K562 (cell line): ENCODE measurements around the gene ZEB2. TPM values are rescaled to one million over a fixed set of nuclear protein-coding genes. Genes with fewer than 3 reads are reported as not detected.

Source experiments
- CHD1 ChIP-seq: fragments of 200-600 bp; sonication (generic); IDR thresholded peaks from one replicate; pipeline ENCODE4 v1.6.1; 2012; ENCODE audit warnings: mild to moderate bottlenecking, moderate library complexity, low read length, inconsistent platforms
- ELF1 ChIP-seq: fragments of 200-800 bp; sonication (Bioruptor generic); IDR thresholded peaks from 2 replicates; pipeline ENCODE4 v1.6.1; 2016; ENCODE audit warnings: missing genetic modification characterization, missing compliant biosample characterization
- ELF4 ChIP-seq: fragments of 450-650 bp; formaldehyde crosslinking; IDR thresholded peaks from 2 replicates; pipeline ENCODE4 v1.4.0; 2022; ENCODE audit warnings: missing genetic modification characterization
- GMEB1 ChIP-seq: fragments of 250-450 bp; sonication (Bioruptor Pico); IDR thresholded peaks from 2 replicates; pipeline ENCODE4 v1.4.0; 2020; ENCODE audit warnings: mild to moderate bottlenecking
- HNRNPH1 ChIP-seq: fragments of 200-400 bp; formaldehyde crosslinking; optimal IDR thresholded peaks from 2 replicates; pipeline ENCODE3; 2017; ENCODE audit warnings: low read depth, mild to moderate bottlenecking, low read length, moderate library complexity
- KDM2B ChIP-seq: fragments of 250-450 bp; sonication (Bioruptor Pico); IDR thresholded peaks from 2 replicates; pipeline ENCODE4 v1.8.0; 2021; ENCODE audit warnings: mild to moderate bottlenecking, moderate library complexity
- KDM4B ChIP-seq, 2 experiments: fragments of 450-650 bp in 1 of 2; sonication (generic) in 1 of 2; IDR thresholded peaks; 2 replicates each; pipeline ENCODE4 v1.6.1; 2016 to 2017; ENCODE audit warnings: borderline replicate concordance in 2 of 2, antibody characterized with exemption in 1 of 2, low read depth in 1 of 2, mild to moderate bottlenecking in 1 of 2
- NFE2 ChIP-seq: IDR thresholded peaks from 2 replicates; pipeline ENCODE4 v1.6.1; 2014; ENCODE audit warnings: antibody characterized with exemption, low read depth
- NRF1 ChIP-seq, 2 experiments: fragments of 450-650 bp; IDR thresholded peaks in 1 of 2; conservative IDR thresholded peaks in 1 of 2; 2 replicates each; pipeline ENCODE4 v1.6.1; 2014; ENCODE audit warnings: mild to moderate bottlenecking in 2 of 2
- PPARD ChIP-seq: fragments of 250-450 bp; sonication (Bioruptor Pico); IDR thresholded peaks from 2 replicates; pipeline ENCODE4 v1.8.0; 2022; ENCODE audit warnings: inconsistent platforms, mild to moderate bottlenecking, moderate library complexity
- TBP ChIP-seq: optimal IDR thresholded peaks from 2 replicates; pipeline ENCODE3; 2011; ENCODE audit warnings: low read depth, low read length, improper control_type of control experiment
- TGIF2 ChIP-seq: sonication (generic); formaldehyde crosslinking; IDR thresholded peaks from 2 replicates; pipeline ENCODE4 v1.8.1; 2022; ENCODE audit warnings: mild to moderate bottlenecking, missing genetic modification reagents, moderate library complexity
- ZBTB8A ChIP-seq: fragments of 450-650 bp; IDR thresholded peaks from 2 replicates; pipeline ENCODE4 v1.6.1; 2018; ENCODE audit warnings: mild to moderate bottlenecking, moderate library complexity; ENCODE audit not compliant: partially characterized antibody
- ZNF124 ChIP-seq: sonication (generic); formaldehyde crosslinking; IDR thresholded peaks from 2 replicates; pipeline ENCODE4 v1.8.1; 2022; ENCODE audit warnings: missing genetic modification reagents
- ZNF586 ChIP-seq: fragments of 450-650 bp; formaldehyde crosslinking; conservative IDR thresholded peaks from 2 replicates; pipeline ENCODE4 v1.4.0; 2020; ENCODE audit warnings: mild to moderate bottlenecking, moderate library complexity
- ZNF766 ChIP-seq: fragments of 200-800 bp; sonication (Bioruptor generic); conservative IDR thresholded peaks from 2 replicates; pipeline ENCODE4 v1.6.1; 2016; ENCODE audit warnings: missing genetic modification characterization, missing compliant biosample characterization
- ZNF778 ChIP-seq: fragments of 450-650 bp; formaldehyde crosslinking; IDR thresholded peaks from 2 replicates; pipeline ENCODE4 v1.4.0; 2020; ENCODE audit warnings: mild to moderate bottlenecking, moderate library complexity
- polyA plus RNA-seq, 8 experiments: library from polyadenylated mRNA; depleted of rRNA in 4 of 8; stranded (reverse) in 5 of 8; unstranded in 3 of 8; fragments of >200 nt; fragmentation: Nextera tagmentation in 2 of 8; fragmentation: Illumina TruSeq in 1 of 8; extraction: Ambion mirVana in 2 of 8; extraction: Trizol in 1 of 8; gene quantifications; 2 replicates each; pipeline versions ENCODE4 v1.2.1 to v1.2.3, GENCODE V29; 2011 to 2014; ENCODE audit warnings: inconsistent platforms in 1 of 8, missing spikeins in 1 of 8
- total RNA-seq, 7 experiments: library from RNA; depleted of rRNA in 6 of 7; stranded (reverse); fragments of >200 nt in 6 of 7; fragmentation: Illumina TruSeq in 2 of 7; extraction: Trizol in 2 of 7; gene quantifications; 2 replicates each; pipeline versions ENCODE4 v1.2.1 to v1.2.3, GENCODE V29; 2011 to 2021; ENCODE audit warnings: low replicate concordance in 1 of 7
- TF ChIP-seq, protein P1 (sequence below): fragments of 250-450 bp; sonication (Bioruptor Pico); IDR thresholded peaks from 2 replicates; pipeline ENCODE4 v1.5.1; 2021; ENCODE audit warnings: mild to moderate bottlenecking
- TF ChIP-seq, protein P2 (sequence below): fragments of 450-650 bp; formaldehyde crosslinking; IDR thresholded peaks from 2 replicates; pipeline ENCODE4 v1.4.0; 2020; ENCODE audit warnings: mild to moderate bottlenecking, moderate library complexity
- TF ChIP-seq, protein P3 (sequence below): fragments of 450-650 bp; conservative IDR thresholded peaks from 2 replicates; pipeline ENCODE4 v1.6.1; 2016; ENCODE audit warnings: missing genetic modification characterization, low read depth, mild to moderate bottlenecking, control low read depth, missing compliant biosample characterization

The ZEB2 gene
- total and polyA plus RNA-seq, 9 of the 15 experiments (the other 6 are each of a cell fraction or from before 2014, with no cell fraction given): 15.1 to 113 (median 72.3) TPM

GRCh38 chr2:144519597-144519933 is 354 bp downstream of the ZEB2 start (continued):
- TF ChIP-seq GMEB1 (CRISPR knock-in tag) (no peak), ELF1 (tag) (no peak), TBP (no peak), ELF4 (CRISPR knock-in tag) (0 out of 2 replicates have a peak, but pooled peaks have one; percentile 15), ZBTB8A (no peak), NRF1 (conservative IDR thresholded peaks at IDR 0.05 in 1 of 2, IDR thresholded peaks at IDR 0.05 in 1 of 2) (no peak), KDM4B (IDR thresholded peaks at IDR 0.05; ENCODE audit: borderline replicate concordance in 2 of 2, low read depth in 1 of 2) (no peak), ZNF586 (CRISPR knock-in tag) (0 out of 2 replicates have a peak, but pooled peaks have one; percentile 8), ZNF766 (CRISPR knock-in tag) (no peak), PPARD (CRISPR knock-in tag) (no peak), HNRNPH1 (no peak), KDM2B (CRISPR knock-in tag) (no peak), NFE2 (no peak), CHD1 (peak; percentile 72), TGIF2 (CRISPR knock-in tag) (no peak), ZNF124 (no peak), ZNF778 (CRISPR knock-in tag) (no peak)
- TF ChIP-seq, protein P1, sequence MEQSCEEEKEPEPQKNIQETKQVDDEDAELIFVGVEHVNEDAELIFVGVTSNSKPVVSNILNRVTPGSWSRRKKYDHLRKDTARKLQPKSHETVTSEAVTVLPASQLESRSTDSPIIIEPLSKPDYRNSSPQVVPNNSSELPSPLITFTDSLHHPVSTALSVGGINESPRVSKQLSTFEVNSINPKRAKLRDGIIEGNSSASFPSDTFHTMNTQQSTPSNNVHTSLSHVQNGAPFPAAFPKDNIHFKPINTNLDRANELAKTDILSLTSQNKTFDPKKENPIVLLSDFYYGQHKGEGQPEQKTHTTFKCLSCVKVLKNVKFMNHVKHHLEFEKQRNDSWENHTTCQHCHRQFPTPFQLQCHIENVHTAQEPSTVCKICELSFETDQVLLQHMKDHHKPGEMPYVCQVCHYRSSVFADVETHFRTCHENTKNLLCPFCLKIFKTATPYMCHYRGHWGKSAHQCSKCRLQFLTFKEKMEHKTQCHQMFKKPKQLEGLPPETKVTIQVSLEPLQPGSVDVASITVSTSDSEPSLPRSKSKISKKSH (CRISPR knock-in tag): no peak
- TF ChIP-seq, protein P2, sequence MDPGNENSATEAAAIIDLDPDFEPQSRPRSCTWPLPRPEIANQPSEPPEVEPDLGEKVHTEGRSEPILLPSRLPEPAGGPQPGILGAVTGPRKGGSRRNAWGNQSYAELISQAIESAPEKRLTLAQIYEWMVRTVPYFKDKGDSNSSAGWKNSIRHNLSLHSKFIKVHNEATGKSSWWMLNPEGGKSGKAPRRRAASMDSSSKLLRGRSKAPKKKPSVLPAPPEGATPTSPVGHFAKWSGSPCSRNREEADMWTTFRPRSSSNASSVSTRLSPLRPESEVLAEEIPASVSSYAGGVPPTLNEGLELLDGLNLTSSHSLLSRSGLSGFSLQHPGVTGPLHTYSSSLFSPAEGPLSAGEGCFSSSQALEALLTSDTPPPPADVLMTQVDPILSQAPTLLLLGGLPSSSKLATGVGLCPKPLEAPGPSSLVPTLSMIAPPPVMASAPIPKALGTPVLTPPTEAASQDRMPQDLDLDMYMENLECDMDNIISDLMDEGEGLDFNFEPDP (CRISPR knock-in tag): no peak
- TF ChIP-seq, protein P3, sequence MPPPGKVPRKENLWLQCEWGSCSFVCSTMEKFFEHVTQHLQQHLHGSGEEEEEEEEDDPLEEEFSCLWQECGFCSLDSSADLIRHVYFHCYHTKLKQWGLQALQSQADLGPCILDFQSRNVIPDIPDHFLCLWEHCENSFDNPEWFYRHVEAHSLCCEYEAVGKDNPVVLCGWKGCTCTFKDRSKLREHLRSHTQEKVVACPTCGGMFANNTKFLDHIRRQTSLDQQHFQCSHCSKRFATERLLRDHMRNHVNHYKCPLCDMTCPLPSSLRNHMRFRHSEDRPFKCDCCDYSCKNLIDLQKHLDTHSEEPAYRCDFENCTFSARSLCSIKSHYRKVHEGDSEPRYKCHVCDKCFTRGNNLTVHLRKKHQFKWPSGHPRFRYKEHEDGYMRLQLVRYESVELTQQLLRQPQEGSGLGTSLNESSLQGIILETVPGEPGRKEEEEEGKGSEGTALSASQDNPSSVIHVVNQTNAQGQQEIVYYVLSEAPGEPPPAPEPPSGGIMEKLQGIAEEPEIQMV (tag): no peak
